GM12878 (cell line): Measurements from ENCODE around the gene CFAP45. TPM values are rescaled to one million over a fixed set of nuclear protein-coding genes. Genes with fewer than 3 reads are reported as not detected.

Experiments
- ATAC-seq: fragments of 200-7000 bp; cut with Tn5 transposase; 3 replicates; pipeline ENCODE4 v1.9.1; 2020; ENCODE audit warnings: mild to moderate bottlenecking, moderate library complexity
- BruUV-seq: library from RNA; stranded (reverse); fragments of 400-500 nt; replicated peaks from 2 replicates; lab custom pipeline; 2021; lab: Mats Ljungman, UMichigan
- CTCF ChIA-PET: fragments of 300-600 bp; sonication (Branson Sonifier 250); formaldehyde crosslinking; extraction: SDS; loops from one replicate; lab custom pipeline; 2021; ENCODE audit warnings: inconsistent platforms; lab: Yijun Ruan, JAX
- POLR2A ChIA-PET: fragments of 350-600 bp; formaldehyde crosslinking; extraction: SDS; loops from one replicate; lab custom pipeline; 2021; ENCODE audit warnings: inconsistent platforms; lab: Charles Lee
- RAD21 ChIA-PET: fragments of 300-600 bp; sonication (Branson Sonifier 250); formaldehyde crosslinking; loops from one replicate; lab custom pipeline; 2023; ENCODE audit warnings: antibody characterized with exemption; ENCODE audit not compliant: unreplicated experiment; lab: Charles Lee
- SMC1A ChIA-PET: fragments of 300-600 bp; sonication (Branson Sonifier 250); formaldehyde crosslinking; loops from one replicate; lab custom pipeline; 2023; ENCODE audit not compliant: unreplicated experiment, uncharacterized antibody; lab: Charles Lee
- DNase-seq: peaks from one replicate; pipeline ENCODE4 v3.0.0-alpha.2; 2011; ENCODE audit warnings: low read depth, low spot score
- FAIRE-seq: peaks from 3 replicates; lab custom pipeline; 2011; peaks lifted over from hg19 to GRCh38; lab: Jason Lieb, UNC
- H2AFZ ChIP-seq: 2 replicates; pipeline ENCODE4 v1.6.0; 2011; ENCODE audit warnings: low read depth, low read length, control low read depth; ENCODE audit not compliant: control insufficient read depth
- H3K27ac ChIP-seq: 2 replicates; pipeline ENCODE4 v1.5.1; 2011; ENCODE audit warnings: control low read depth; ENCODE audit not compliant: control insufficient read depth, insufficient read depth
- H3K27me3 ChIP-seq, 2 experiments: replicated peaks in 1 of 2; 2 replicates each; pipeline versions ENCODE4 v1.6.0 to v1.6.1; 2011; ENCODE audit warnings: low read length in 1 of 2; ENCODE audit not compliant: control insufficient read depth in 2 of 2, insufficient read depth in 2 of 2
- H3K36me3 ChIP-seq, 2 experiments: 2 replicates each; pipeline ENCODE4 v1.5.1; 2011; ENCODE audit warnings: low read length in 1 of 2; ENCODE audit not compliant: control insufficient read depth in 2 of 2, insufficient read depth in 2 of 2
- H3K4me1 ChIP-seq: 2 replicates; pipeline ENCODE4 v1.6.1; 2011; ENCODE audit warnings: mild to moderate bottlenecking, low read length, moderate library complexity, mixed read lengths; ENCODE audit not compliant: control insufficient read depth, insufficient read depth
- H3K4me2 ChIP-seq: 2 replicates; pipeline ENCODE4 v1.6.0; 2011; ENCODE audit warnings: control low read depth; ENCODE audit not compliant: control insufficient read depth, insufficient read depth
- H3K4me3 ChIP-seq: fragments of 200-600 bp; sonication (generic); 2 replicates; pipeline ENCODE4 v1.5.1; 2016
- H3K79me2 ChIP-seq: 2 replicates; pipeline ENCODE4 v1.6.0; 2011; ENCODE audit warnings: low read length; ENCODE audit not compliant: control insufficient read depth, insufficient read depth
- H3K9ac ChIP-seq: 2 replicates; pipeline ENCODE4 v1.8.0; 2011; ENCODE audit warnings: low read length, control low read depth, mixed read lengths; ENCODE audit not compliant: control insufficient read depth, insufficient read depth
- H3K9me3 ChIP-seq: replicated peaks from 3 replicates; pipeline ENCODE4 v1.5.1; 2011; ENCODE audit warnings: mild to moderate bottlenecking, low read length; ENCODE audit not compliant: control insufficient read depth, insufficient read depth
- H4K20me1 ChIP-seq: 2 replicates; pipeline ENCODE4 v1.6.0; 2011; ENCODE audit not compliant: control insufficient read depth, insufficient read depth
- BCL11A ChIP-seq: IDR thresholded peaks from 2 replicates; pipeline ENCODE4 v1.6.1; 2011; ENCODE audit warnings: low read depth, low read length
- CREB1 ChIP-seq: IDR thresholded peaks from 2 replicates; pipeline ENCODE4 v1.6.1; 2012; ENCODE audit warnings: low read depth, mild to moderate bottlenecking, inconsistent platforms
- E4F1 ChIP-seq: fragments of 450-650 bp; IDR thresholded peaks from 2 replicates; pipeline ENCODE4 v1.6.1; 2018; ENCODE audit warnings: borderline replicate concordance, mild to moderate bottlenecking; ENCODE audit not compliant: partially characterized antibody
- HDAC6 ChIP-seq: fragments of 200-600 bp; sonication (generic); IDR thresholded peaks from one replicate; pipeline ENCODE4 v1.8.0; 2017; ENCODE audit warnings: antibody characterized with exemption; ENCODE audit not compliant: unreplicated experiment
- JUNB ChIP-seq: IDR thresholded peaks from 2 replicates; pipeline ENCODE4 v1.6.1; 2016; ENCODE audit warnings: antibody characterized with exemption, mild to moderate bottlenecking
- PAX8 ChIP-seq: fragments of 450-650 bp; IDR thresholded peaks from 2 replicates; pipeline ENCODE4 v1.6.1; 2017; ENCODE audit warnings: mild to moderate bottlenecking, moderate library complexity
- RAD51 ChIP-seq: fragments of 450-650 bp; IDR thresholded peaks from 2 replicates; pipeline ENCODE4 v1.6.1; 2016; ENCODE audit warnings: moderate library complexity, mild to moderate bottlenecking, inconsistent platforms
- RB1 ChIP-seq: fragments of 450-650 bp; formaldehyde crosslinking; IDR thresholded peaks from 2 replicates; pipeline ENCODE4 v1.6.1; 2017; ENCODE audit warnings: mild to moderate bottlenecking, borderline replicate concordance
- TARDBP ChIP-seq: IDR thresholded peaks from 2 replicates; pipeline ENCODE4 v1.6.1; 2016; ENCODE audit warnings: borderline replicate concordance
- ZBTB40 ChIP-seq: fragments of 450-650 bp; IDR thresholded peaks from 2 replicates; pipeline ENCODE4 v1.6.1; 2016; ENCODE audit warnings: mild to moderate bottlenecking, moderate library complexity, borderline replicate concordance
- ZNF217 ChIP-seq: fragments of 450-650 bp; IDR thresholded peaks from 2 replicates; pipeline ENCODE4 v1.6.1; 2017; ENCODE audit warnings: antibody characterized with exemption, mild to moderate bottlenecking
- ZNF24 ChIP-seq: fragments of 450-650 bp; IDR thresholded peaks from 2 replicates; pipeline ENCODE4 v1.6.1; 2017; ENCODE audit warnings: antibody characterized with exemption, mild to moderate bottlenecking
- WGBS: methylation state at CpG from one replicate; pipeline ENCODE4 v1.1.6; 2016; ENCODE audit warnings: low lambda C conversion rate; ENCODE audit not compliant: insufficient replicate concordance, insufficient coverage; ENCODE audit errors: missing lambda C conversion rate; 5-methylcytosine and 5-hydroxymethylcytosine counted together
- in situ Hi-C: fragments of 300-500 bp; cut with MboI; formaldehyde crosslinking; loops from 9 replicates; pipeline ENCODE4 v1.14.3; 2018; ENCODE audit warnings: mixed read lengths
- intact Hi-C: fragments of 100-400 bp; cut with micrococcal nuclease; formaldehyde crosslinking; loops from one replicate; pipeline ENCODE4 v1.14.2; 2022; ENCODE audit not compliant: unreplicated experiment
- polyA plus RNA-seq, 11 experiments: library from polyadenylated mRNA; depleted of rRNA in 4 of 11; unstranded in 6 of 11; stranded (reverse) in 5 of 11; fragments of >200 nt; fragmentation: Nextera tagmentation in 4 of 11; fragmentation: Illumina TruSeq in 1 of 11; extraction: Ambion mirVana in 4 of 11; extraction: Trizol in 1 of 11; gene quantifications; 1 replicate in 1 of 11; 2 replicates in 10 of 11; pipeline versions ENCODE4 v1.2.1 to v1.2.3, GENCODE V29; 2011 to 2016; ENCODE audit warnings: inconsistent platforms in 2 of 11, missing spikeins in 2 of 11, low read depth in 1 of 11
- total RNA-seq, 4 experiments: library from RNA; depleted of rRNA in 3 of 4; stranded (reverse); fragments of >200 nt in 3 of 4; fragmentation: Illumina TruSeq in 1 of 4; extraction: Trizol in 1 of 4; gene quantifications; 2 replicates each; pipeline versions ENCODE4 v1.2.1 to v1.2.3, GENCODE V29; 2013 to 2021
- TF ChIP-seq, protein P1 (sequence below): IDR thresholded peaks from 2 replicates; pipeline ENCODE4 v1.6.1; 2012; ENCODE audit warnings: low read depth, low read length, improper control_type of control experiment

Gene CFAP45
- total and polyA plus RNA-seq, 10 of the 15 experiments (the other 5 are each of a cell fraction or from before 2014, with no cell fraction given), result 0.43 to 0.91 (median 0.67) TPM

DNA sequence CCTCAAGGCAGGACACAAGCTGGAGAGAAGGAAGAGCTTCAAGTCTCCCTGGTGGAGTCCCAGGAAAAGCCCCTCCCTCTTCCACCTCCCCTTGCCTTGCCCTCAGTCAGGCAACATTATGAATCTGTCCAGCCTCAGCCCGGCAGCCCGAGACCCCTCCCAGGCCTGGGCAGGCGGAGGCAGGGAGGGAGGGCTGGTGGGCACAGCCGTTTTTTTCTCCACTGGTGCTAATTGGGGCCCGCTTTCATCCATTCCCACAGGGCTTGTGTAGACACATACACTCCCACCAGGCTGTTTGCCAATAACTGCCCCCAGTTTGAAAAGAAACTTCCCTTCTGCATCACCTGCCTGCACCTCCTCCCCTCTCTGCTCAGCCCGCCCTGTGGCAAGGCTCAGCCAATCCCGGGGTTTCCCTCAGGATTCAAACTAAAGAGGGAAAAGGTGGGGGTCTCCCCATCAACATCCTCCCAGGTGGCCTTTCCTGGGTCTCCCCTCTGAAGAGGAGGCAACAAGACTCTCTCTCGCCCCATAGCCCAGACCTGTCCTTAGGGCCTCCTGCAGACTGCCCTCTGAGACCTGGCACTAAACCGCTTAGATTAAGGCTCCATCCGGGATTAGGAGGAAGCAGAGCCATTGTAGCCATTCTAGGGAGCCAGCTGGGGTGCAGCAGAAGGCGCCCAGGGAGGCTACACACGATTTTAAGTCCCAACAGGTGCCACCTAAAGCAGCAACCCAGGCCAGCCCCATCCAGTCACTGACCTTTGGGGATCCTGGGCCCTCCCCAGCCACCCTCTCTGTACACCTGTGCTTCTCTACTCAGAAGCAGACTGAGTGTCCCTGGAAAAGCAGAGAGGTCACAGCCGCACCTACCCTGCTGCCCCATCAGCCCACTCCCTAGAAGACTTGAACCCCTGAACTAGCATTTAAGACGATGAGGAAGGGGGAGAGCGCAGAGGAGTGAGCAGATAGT, 41.9 kb upstream of the CFAP45 start:
- CTCF ChIA-PET, result interaction anchor here (1.2 to 22.4 kb wide), 2 partner anchors 13 to 62 kb away, joined by 3 to 422 read pairs; no protein-coding TSS in a partner anchor
- H3K79me2 ChIP-seq, result no peaks in the 10 kb centered on the region
- H3K27ac ChIP-seq, result no peak overlapping the region
- SMC1A ChIA-PET, result interaction anchor here (0.5 to 1.3 kb wide), 2 partner anchors 64 to 1788 kb away, joined by 3 to 6 read pairs; no protein-coding TSS in a partner anchor
- FAIRE-seq (no peak), ATAC-seq (no peak), DNase-seq (no peak)
- H3K36me3 ChIP-seq, result no peaks in the 10 kb centered on the region
- H2AFZ ChIP-seq, result no peak overlapping the region
- no peak overlapping the region for H3K9ac ChIP-seq
- no TSS peak for BruUV-seq
- no peak overlapping the region for H3K4me3 ChIP-seq
- H3K9me3 ChIP-seq, result no peaks in the 10 kb centered on the region
- no peak overlapping the region for H3K4me2 ChIP-seq
- TF ChIP-seq ZBTB40 (no peak), ZNF24 (no peak), RB1 (no peak), E4F1 (no peak), PAX8 (no peak), RAD51 (no peak), BCL11A (no peak), JUNB (no peak), HDAC6 (no peak), ZNF217 (no peak), TARDBP (no peak), CREB1 (no peak)
- TF ChIP-seq, protein P1, sequence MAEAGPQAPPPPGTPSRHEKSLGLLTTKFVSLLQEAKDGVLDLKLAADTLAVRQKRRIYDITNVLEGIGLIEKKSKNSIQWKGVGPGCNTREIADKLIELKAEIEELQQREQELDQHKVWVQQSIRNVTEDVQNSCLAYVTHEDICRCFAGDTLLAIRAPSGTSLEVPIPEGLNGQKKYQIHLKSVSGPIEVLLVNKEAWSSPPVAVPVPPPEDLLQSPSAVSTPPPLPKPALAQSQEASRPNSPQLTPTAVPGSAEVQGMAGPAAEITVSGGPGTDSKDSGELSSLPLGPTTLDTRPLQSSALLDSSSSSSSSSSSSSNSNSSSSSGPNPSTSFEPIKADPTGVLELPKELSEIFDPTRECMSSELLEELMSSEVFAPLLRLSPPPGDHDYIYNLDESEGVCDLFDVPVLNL, result no peak
- peaks cover 15% of the 10 kb centered on the region for H3K4me1 ChIP-seq
- intact Hi-C loops (no loop called here), in situ Hi-C loops (no loop called here)
- RAD21 ChIA-PET, result interaction anchor here (12.4 kb wide), 1 partner anchor 66 kb away, joined by 113 read pairs; no protein-coding TSS in a partner anchor
- WGBS, result 42% methylated on average over 12 of the region's 15 CpGs
- H4K20me1 ChIP-seq, result no peaks in the 10 kb centered on the region
- POLR2A ChIA-PET, result no interaction called here
- peaks cover 6 to 26% of the 10 kb centered on the region in 2 experiments for H3K27me3 ChIP-seq
